Adrenal gland (tissue), 5 donors: ENCODE data around the gene ERC1.

Experiments
- POLR2A ChIP-seq, 2 donors: fragments of 450-650 bp; IDR thresholded peaks; one replicate each; pipeline ENCODE4 v1.6.1; 2017; ENCODE audit warnings: antibody characterized with exemption in 2 of 2, mild to moderate bottlenecking in 2 of 2, moderate library complexity in 1 of 2
- TF ChIP-seq, protein P1 (sequence below), 6 experiments: fragments of 450-650 bp in 4 of 6; fragments of 200-600 bp in 2 of 6; sonication (generic) in 1 of 6; IDR thresholded peaks; 1 replicate in 5 of 6; 2 replicates in 1 of 6; pipeline versions ENCODE4 v1.5.1 to v1.8.0; 2016 to 2021; ENCODE audit warnings: antibody characterized with exemption in 6 of 6, mild to moderate bottlenecking in 2 of 6, moderate library complexity in 1 of 6
- donor health status: DM: no; HTN: no; CAD: no.

GRCh38 chr12:1131811-1132224 lies 140.8 kb downstream of the ERC1 start:
- TF ChIP-seq, protein P1, sequence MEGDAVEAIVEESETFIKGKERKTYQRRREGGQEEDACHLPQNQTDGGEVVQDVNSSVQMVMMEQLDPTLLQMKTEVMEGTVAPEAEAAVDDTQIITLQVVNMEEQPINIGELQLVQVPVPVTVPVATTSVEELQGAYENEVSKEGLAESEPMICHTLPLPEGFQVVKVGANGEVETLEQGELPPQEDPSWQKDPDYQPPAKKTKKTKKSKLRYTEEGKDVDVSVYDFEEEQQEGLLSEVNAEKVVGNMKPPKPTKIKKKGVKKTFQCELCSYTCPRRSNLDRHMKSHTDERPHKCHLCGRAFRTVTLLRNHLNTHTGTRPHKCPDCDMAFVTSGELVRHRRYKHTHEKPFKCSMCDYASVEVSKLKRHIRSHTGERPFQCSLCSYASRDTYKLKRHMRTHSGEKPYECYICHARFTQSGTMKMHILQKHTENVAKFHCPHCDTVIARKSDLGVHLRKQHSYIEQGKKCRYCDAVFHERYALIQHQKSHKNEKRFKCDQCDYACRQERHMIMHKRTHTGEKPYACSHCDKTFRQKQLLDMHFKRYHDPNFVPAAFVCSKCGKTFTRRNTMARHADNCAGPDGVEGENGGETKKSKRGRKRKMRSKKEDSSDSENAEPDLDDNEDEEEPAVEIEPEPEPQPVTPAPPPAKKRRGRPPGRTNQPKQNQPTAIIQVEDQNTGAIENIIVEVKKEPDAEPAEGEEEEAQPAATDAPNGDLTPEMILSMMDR (IDR thresholded peaks at IDR 0.05) = no peak
- no peak for TF ChIP-seq POLR2A (IDR thresholded peaks at IDR 0.05)
